Hepatocyte (in vitro differentiated cells): ENCODE results near the gene IRF5.

Source experiments
- EZH2 ChIP-seq: fragments of 200-600 bp; sonication (generic); IDR thresholded peaks from 2 replicates; pipeline ENCODE4 v1.6.1; 2016; ENCODE audit warnings: antibody characterized with exemption, mild to moderate bottlenecking, borderline replicate concordance
- EZH2phosphoT487 ChIP-seq: fragments of 200-600 bp; sonication (generic); IDR thresholded peaks from one replicate; pipeline ENCODE4 v1.6.1; 2018; ENCODE audit warnings: antibody characterized with exemption, mild to moderate bottlenecking, low read depth, moderate library complexity; ENCODE audit not compliant: unreplicated experiment, severe bottlenecking
- TF ChIP-seq, protein P1 (sequence below): fragments of 200-600 bp; sonication (generic); IDR thresholded peaks from 2 replicates; pipeline ENCODE4 v1.5.1; 2016; ENCODE audit warnings: antibody characterized with exemption, mild to moderate bottlenecking; ENCODE audit not compliant: poor library complexity

DNA sequence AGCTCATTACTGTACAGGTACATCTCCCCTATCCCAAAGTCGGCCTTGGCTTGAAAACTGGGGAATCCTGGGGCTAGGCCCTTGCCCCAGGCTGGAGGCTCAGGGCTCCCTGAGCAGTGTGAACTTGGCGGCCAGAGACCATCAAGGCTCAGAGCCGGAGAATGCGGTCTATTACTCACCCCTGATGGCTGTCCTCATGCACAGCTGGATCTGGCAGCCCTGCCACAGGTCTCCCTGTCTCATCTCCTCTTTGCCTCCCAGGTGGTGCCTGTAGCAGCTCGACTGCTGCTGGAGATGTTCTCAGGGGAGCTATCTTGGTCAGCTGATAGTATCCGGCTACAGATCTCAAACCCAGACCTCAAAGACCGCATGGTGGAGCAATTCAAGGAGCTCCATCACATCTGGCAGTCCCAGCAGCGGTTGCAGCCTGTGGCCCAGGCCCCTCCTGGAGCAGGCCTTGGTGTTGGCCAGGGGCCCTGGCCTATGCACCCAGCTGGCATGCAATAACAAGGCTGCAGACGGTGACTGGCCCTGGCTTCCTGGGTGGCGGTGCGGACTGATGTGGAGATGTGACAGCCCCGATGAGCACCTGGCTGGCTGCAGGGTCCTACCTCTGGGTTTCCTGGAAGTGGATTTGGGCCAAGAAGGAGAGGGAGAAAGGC, 10.7 kb downstream of the IRF5 start:
- TF ChIP-seq, protein P1, sequence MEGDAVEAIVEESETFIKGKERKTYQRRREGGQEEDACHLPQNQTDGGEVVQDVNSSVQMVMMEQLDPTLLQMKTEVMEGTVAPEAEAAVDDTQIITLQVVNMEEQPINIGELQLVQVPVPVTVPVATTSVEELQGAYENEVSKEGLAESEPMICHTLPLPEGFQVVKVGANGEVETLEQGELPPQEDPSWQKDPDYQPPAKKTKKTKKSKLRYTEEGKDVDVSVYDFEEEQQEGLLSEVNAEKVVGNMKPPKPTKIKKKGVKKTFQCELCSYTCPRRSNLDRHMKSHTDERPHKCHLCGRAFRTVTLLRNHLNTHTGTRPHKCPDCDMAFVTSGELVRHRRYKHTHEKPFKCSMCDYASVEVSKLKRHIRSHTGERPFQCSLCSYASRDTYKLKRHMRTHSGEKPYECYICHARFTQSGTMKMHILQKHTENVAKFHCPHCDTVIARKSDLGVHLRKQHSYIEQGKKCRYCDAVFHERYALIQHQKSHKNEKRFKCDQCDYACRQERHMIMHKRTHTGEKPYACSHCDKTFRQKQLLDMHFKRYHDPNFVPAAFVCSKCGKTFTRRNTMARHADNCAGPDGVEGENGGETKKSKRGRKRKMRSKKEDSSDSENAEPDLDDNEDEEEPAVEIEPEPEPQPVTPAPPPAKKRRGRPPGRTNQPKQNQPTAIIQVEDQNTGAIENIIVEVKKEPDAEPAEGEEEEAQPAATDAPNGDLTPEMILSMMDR, result no peak
- TF ChIP-seq EZH2 (no peak), EZH2phosphoT487 (no peak)
